ENCODE results near the gene SLC49A4. TPM values are rescaled to one million over a fixed set of nuclear protein-coding genes. Genes with fewer than 3 reads are reported as not detected.

The SLC49A4 gene
- total RNA-seq, 4 donors from 2014 or later, result 21.2 to 25.7 (median 24.1) TPM

DNA sequence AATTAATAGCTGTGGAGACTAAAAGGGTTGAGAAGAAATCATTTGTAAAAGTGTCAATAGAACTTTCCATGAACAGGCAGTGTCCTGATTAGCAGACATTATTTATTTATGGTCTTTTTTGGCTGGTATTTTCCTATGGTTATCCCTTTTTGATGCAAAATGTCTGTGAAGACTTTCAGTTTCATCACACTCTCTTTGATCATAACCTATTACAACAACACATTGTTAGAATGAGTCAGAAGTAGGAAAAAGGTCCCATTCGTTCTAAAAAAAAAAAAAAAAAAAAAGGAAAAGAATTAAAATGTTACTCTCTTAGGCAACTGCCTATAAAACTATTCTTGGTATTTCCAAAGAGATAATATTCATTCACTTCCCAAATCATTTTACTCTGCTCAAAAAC, 62.1 kb downstream of the SLC49A4 start:
- Histone ChIP-seq H3K4me1 (peaks cover 0 to 6% (median 0%) of the 10 kb centered on the region in 4 donors), H3K27me3 (no peaks in the 10 kb centered on the region), H3K36me3 (peaks cover 5 to 53% (median 15%) of the 10 kb centered on the region in 4 donors), H3K9me3 (no peaks in the 10 kb centered on the region), H3K27ac (replicated peaks in 1 of 4) (no peak overlapping the region), H3K4me3 (no peak overlapping the region)
- intact Hi-C loops (cut with DNase I), result no loop called here
- WGBS, result 26% methylated on average over 1 of the region's 1 CpG
- TF ChIP-seq EP300 (IDR thresholded peaks at IDR 0.05) (no peak), POLR2A (IDR thresholded peaks at IDR 0.05; ENCODE audit: low read depth) (no peak), POLR2AphosphoS5 (IDR thresholded peaks at IDR 0.05) (no peak)
- TF ChIP-seq, protein P1, sequence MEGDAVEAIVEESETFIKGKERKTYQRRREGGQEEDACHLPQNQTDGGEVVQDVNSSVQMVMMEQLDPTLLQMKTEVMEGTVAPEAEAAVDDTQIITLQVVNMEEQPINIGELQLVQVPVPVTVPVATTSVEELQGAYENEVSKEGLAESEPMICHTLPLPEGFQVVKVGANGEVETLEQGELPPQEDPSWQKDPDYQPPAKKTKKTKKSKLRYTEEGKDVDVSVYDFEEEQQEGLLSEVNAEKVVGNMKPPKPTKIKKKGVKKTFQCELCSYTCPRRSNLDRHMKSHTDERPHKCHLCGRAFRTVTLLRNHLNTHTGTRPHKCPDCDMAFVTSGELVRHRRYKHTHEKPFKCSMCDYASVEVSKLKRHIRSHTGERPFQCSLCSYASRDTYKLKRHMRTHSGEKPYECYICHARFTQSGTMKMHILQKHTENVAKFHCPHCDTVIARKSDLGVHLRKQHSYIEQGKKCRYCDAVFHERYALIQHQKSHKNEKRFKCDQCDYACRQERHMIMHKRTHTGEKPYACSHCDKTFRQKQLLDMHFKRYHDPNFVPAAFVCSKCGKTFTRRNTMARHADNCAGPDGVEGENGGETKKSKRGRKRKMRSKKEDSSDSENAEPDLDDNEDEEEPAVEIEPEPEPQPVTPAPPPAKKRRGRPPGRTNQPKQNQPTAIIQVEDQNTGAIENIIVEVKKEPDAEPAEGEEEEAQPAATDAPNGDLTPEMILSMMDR (IDR thresholded peaks at IDR 0.05), result no peak
- DNase-seq (ENCODE audit: extremely low spot score), result no peak

DNA sequence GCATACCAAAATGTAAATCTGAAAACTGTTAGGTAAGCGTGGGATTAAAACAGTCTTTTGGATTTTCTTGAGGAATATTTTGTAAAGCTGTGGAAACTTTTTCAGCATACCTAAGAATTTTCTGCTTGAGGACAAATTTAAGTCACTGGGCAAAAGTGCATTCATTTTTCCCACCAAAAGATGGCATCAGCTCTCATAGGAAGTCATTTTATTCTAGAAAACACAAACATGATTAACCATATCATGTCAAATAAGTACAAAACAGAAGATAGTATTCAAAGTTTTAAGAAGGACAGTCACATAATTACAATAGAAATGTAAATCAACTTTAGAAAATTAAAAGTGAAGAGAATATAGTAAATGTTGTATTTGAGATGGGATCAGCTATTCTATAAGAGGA, 63.5 kb downstream of the SLC49A4 start:
- Histone ChIP-seq H3K27me3 (no peaks in the 10 kb centered on the region), H3K36me3 (peaks cover 5 to 51% (median 15%) of the 10 kb centered on the region in 4 donors), H3K4me1 (peaks cover 0 to 12% (median 3%) of the 10 kb centered on the region in 4 donors), H3K27ac (replicated peaks in 1 of 4) (no peak overlapping the region), H3K9me3 (no peaks in the 10 kb centered on the region), H3K4me3 (no peak overlapping the region)
- TF ChIP-seq, protein P1 (IDR thresholded peaks at IDR 0.05), result peak in 2 of 3 experiments; percentile 25 to 33
- TF ChIP-seq POLR2A (IDR thresholded peaks at IDR 0.05; ENCODE audit: low read depth), result no peak
- intact Hi-C loops (cut with DNase I), result no loop called here
- no peak for DNase-seq (ENCODE audit: extremely low spot score)
- WGBS, result 91% methylated on average over 1 of the region's 1 CpG

DNA sequence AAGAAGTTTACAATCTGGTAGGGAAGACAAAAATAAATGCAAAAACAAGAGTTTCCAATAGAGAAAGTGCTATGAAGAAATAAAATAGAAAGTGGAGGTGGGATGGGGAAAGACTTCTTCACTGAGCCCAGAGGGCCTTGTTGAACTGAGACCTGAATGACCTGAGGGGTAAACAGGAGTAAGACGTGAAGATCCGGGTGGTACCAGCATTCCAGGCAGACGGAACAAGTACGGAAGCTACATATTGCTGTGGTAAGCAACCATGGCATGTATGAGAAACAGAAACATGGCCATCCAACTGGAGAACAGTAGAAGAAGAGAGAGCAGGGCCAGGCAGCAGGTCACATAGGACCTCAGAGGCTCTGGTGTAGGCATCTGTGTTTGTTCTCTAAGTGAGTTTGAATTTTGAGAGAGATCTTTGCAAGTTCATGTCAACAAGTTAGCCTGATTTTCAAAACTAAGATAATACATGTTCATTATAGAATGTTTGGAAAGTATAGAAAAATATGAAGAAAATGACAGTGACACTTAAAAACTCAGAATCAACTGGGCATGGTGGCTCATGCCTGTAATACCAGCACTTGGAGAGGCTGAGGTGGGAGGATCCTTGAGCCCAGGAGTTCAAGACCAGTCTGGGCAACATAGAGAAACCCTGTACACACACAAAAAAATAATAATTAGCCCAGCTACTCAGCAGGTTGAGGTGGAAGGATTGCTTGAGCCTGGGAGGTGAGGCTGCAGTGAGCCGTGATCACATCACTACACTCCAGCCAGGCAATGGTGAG, 64.3 kb downstream of the SLC49A4 start:
- H3K27ac ChIP-seq (replicated peaks in 1 of 4), result no peak overlapping the region
- H3K27me3 ChIP-seq, result no peaks in the 10 kb centered on the region
- TF ChIP-seq POLR2A (IDR thresholded peaks at IDR 0.05; ENCODE audit: low read depth), result no peak
- TF ChIP-seq, protein P1 (IDR thresholded peaks at IDR 0.05), result no peak
- no peak for TF ChIP-seq POLR2AphosphoS5 (IDR thresholded peaks at IDR 0.05)
- no peak for TF ChIP-seq EP300 (IDR thresholded peaks at IDR 0.05)
- H3K4me1 ChIP-seq, result peaks cover 0 to 12% (median 3%) of the 10 kb centered on the region in 4 donors
- peaks cover 3 to 45% (median 15%) of the 10 kb centered on the region in 4 donors for H3K36me3 ChIP-seq
- intact Hi-C loops (cut with DNase I), result no loop called here
- WGBS, result 94% methylated on average over 5 of the region's 5 CpGs
- no peak for DNase-seq (ENCODE audit: extremely low spot score)
- no peak overlapping the region for H3K4me3 ChIP-seq
- no peaks in the 10 kb centered on the region for H3K9me3 ChIP-seq

DNA sequence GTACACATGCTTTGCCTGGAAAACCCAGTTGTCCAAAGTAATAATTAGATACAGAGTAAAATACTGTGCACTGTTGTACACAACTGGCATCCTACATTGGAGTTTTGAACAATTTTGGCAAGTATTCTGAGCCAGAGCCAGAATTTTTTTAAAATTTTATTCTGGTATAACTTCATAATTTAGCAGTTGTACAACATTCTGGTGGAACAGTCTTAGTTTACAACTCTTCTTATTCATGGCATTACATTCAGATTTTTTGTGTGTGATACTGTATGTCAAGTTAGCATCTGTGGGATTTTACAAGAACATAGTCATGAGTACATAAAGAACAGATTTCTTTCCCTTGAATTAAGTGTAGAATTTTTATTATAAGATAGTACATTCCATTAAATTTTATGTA, 67.5 kb downstream of the SLC49A4 start:
- H3K36me3 ChIP-seq, result peaks cover 0 to 53% (median 22%) of the 10 kb centered on the region in 4 donors
- H3K27me3 ChIP-seq, result no peaks in the 10 kb centered on the region
- H3K27ac ChIP-seq (replicated peaks in 1 of 4), result no peak overlapping the region
- TF ChIP-seq POLR2A (IDR thresholded peaks at IDR 0.05; ENCODE audit: low read depth), result no peak
- TF ChIP-seq, protein P1 (IDR thresholded peaks at IDR 0.05), result no peak
- no peak for TF ChIP-seq POLR2AphosphoS5 (IDR thresholded peaks at IDR 0.05)
- TF ChIP-seq EP300 (IDR thresholded peaks at IDR 0.05), result no peak
- H3K4me1 ChIP-seq, result peaks cover 0 to 12% (median 3%) of the 10 kb centered on the region in 4 donors
- DNase-seq (ENCODE audit: extremely low spot score), result no peak
- no peaks in the 10 kb centered on the region for H3K9me3 ChIP-seq
- H3K4me3 ChIP-seq, result no peak overlapping the region
- intact Hi-C loops (cut with DNase I), result no loop called here
